AG09309 (cell line): ENCODE data around the gene TRPM3.

Experiments used
- DNase-seq: peaks from one replicate; pipeline ENCODE4 v3.0.0-alpha.2; 2010; ENCODE audit warnings: low read depth
- H3K4me3 ChIP-seq: 2 replicates; pipeline ENCODE4 v1.5.1; 2011; ENCODE audit warnings: mild to moderate bottlenecking, low read depth, low read length, moderate library complexity; ENCODE audit not compliant: control insufficient read depth
- TF ChIP-seq, protein P1 (sequence below): IDR thresholded peaks from 2 replicates; pipeline ENCODE4 v1.5.1; 2011; ENCODE audit warnings: mild to moderate bottlenecking, low read depth, low read length, inconsistent platforms; ENCODE audit not compliant: insufficient read depth, control insufficient read depth; ENCODE audit errors: missing control alignments

Gene TRPM3

DNA sequence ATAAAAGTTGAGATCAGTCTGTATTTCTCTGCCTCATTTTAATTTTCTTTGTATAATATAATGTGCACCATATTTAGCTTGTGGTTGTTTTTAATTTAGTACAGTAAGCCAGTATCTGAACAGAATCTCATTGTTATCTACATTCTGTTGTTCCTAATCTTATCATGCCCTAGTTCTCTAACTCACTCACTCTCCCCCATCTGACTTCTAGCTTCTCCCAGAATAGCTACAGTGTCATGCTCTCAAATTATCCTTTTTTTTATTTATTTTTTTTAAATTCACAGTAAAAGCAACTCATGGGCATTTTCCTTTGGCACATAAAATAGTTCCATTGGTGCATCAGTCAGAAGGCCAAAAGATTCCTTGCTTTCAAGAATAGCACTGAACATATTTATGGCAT, 156.6 kb downstream of the TRPM3 start:
- TF ChIP-seq, protein P1, sequence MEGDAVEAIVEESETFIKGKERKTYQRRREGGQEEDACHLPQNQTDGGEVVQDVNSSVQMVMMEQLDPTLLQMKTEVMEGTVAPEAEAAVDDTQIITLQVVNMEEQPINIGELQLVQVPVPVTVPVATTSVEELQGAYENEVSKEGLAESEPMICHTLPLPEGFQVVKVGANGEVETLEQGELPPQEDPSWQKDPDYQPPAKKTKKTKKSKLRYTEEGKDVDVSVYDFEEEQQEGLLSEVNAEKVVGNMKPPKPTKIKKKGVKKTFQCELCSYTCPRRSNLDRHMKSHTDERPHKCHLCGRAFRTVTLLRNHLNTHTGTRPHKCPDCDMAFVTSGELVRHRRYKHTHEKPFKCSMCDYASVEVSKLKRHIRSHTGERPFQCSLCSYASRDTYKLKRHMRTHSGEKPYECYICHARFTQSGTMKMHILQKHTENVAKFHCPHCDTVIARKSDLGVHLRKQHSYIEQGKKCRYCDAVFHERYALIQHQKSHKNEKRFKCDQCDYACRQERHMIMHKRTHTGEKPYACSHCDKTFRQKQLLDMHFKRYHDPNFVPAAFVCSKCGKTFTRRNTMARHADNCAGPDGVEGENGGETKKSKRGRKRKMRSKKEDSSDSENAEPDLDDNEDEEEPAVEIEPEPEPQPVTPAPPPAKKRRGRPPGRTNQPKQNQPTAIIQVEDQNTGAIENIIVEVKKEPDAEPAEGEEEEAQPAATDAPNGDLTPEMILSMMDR, result no peak
- no peak for DNase-seq
- no peak overlapping the region for H3K4me3 ChIP-seq

DNA sequence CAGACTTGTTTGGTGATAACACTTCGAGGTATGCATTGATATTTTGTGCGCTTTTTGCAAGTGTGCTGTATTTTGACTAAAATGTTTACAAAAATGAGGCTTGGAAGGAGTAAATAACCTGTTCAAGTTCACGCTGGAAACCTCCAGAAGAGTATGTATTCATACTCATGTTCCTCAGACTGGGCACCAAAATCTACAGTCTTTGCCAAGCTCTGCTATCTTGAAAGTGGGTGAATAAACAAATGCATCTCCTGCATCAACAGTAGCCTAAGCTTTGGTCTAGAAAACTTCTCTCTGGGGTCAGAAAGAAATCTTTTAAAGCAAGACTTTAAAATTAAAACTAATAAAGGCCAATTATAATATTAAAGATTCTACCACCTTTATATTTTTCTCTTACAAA, 157.9 kb downstream of the TRPM3 start:
- DNase-seq, result no peak
- TF ChIP-seq, protein P1, result no peak

DNA sequence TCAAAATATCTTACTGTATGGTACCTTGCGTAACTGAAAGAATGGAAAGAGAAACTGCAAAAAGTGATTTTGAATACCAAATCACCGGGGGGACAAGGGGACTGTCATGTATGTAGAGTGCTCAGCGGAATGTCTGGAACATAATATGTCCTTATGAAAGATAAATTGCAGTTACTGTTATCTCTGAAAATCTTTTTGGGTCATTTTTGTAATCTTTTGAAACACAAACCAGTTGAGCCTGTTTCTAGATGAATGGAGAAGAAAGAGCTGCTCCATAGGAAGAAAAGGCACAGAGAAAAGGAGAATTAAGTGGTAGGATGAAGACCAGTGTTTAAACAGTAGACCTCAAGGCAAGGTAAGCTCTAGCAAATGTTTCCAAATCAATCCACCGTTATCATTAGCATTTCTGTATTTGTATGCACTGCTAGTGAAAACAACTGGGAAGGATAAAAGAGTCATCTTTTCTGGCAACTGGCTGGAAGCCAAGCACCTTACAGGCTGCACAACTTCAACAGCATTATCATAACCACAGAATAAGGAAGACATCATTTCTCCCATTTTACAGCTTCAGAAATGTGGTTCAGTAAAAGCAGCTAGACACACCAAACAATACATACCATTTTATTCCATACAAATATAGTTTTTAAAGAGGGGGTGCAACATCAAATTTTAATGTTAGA, 158.5 kb downstream of the TRPM3 start:
- DNase-seq, result no peak
- TF ChIP-seq, protein P1, result no peak
- no peak overlapping the region for H3K4me3 ChIP-seq

More for the DNA sequence above, 157.9 kb downstream of the TRPM3 start:
- H3K4me3 ChIP-seq, result no peak overlapping the region

DNA sequence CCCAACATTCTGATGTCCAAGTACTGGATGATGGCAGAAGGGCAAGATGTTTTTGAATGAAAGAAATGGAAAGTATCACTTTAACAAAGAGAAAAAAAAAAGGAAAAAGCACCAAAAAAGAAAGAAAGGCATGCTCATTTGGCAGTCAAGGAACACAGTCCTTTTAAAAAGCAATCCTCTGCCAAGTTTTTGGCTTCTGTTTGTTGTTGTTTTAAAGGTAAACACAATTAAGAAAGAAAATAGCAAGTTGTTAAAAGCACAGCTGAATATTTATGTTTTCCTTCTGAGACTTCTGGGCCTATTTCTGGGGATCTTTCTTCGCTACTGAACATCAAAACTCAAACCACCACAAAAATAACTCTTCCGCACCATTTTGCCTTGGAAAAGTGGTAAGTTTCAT, 162.1 kb downstream of the TRPM3 start:
- TF ChIP-seq, protein P1, result no peak
- no peak for DNase-seq
- no peak overlapping the region for H3K4me3 ChIP-seq

DNA sequence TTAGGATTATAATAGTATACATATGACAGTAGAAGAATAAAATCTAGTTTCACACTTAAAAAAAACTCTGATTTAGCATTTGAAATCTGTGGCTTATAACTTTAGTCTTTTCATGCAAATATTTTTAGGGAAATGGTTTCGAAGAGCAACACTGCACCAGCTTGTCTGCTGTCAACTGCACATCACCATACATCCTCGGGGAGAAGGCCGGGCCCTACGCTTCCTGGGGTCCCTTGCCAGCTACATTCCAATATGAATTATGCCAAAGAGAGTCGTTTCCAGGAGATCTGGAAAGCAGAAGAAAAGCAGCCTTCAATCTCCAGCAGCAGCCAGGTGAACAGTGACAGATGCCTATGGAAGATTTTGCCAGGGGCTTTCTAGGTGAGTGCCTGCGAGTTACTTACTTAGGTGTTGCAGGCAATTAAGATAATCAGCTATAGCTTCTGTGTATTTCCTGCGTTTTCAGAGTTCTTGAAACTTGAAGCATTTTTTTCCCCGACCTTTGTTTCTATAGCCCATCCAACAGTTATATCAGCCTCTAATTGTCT, 166.8 kb downstream of the TRPM3 start:
- TF ChIP-seq, protein P1, result no peak

DNA sequence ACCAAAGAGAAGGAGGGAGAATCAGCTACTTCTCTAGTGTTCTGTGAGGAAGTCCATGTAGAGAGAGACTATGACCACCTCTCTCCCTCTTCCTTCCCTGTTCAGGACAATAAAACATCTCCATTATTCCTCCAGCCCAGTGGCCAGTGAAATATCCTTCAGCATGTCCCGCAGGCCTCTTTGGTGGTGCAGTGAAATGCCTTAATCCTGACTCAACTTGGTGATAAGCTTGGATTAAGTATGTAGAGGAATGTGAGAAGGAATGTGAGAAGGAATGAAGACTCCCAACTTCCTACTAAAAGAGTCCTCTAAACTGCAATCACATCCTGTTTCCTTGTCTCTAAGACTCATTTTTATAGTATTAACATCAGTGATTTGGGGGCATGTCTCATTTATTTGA, 167.3 kb downstream of the TRPM3 start:
- H3K4me3 ChIP-seq, result no peak overlapping the region
- DNase-seq, result peak; percentile 82
- TF ChIP-seq, protein P1, result no peak

More for the DNA sequence above, 166.8 kb downstream of the TRPM3 start:
- DNase-seq, result no peak
- no peak overlapping the region for H3K4me3 ChIP-seq
